8988T (cell line): ENCODE data around the gene B3GLCT.

Experiments
- DNase-seq: peaks from one replicate; pipeline ENCODE4 v3.0.0; 2011

B3GLCT gene

GRCh38 chr13:31356991-31357390 lies 157.2 kb downstream of the B3GLCT start:
- DNase-seq, result no peak

DNA sequence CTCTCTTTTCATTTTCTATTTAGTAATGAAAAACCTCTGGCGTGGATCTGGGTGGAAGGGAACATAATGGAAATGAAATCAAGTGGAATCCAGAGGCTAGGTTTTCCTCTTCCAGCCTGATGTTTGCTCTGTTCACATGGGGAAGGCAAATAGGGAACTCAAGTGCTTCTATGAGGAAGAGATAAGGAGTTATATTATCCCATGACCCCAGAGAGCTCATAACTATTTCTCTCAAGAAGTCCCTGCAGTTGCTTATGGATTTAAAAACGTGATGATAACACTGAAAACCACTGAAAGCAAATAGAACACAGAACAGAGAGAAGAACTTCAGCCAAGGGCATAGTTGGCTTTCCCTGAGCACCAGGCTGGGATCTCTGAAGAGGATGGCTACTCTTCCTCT lies 157.8 kb downstream of the B3GLCT start:
- no peak for DNase-seq

DNA sequence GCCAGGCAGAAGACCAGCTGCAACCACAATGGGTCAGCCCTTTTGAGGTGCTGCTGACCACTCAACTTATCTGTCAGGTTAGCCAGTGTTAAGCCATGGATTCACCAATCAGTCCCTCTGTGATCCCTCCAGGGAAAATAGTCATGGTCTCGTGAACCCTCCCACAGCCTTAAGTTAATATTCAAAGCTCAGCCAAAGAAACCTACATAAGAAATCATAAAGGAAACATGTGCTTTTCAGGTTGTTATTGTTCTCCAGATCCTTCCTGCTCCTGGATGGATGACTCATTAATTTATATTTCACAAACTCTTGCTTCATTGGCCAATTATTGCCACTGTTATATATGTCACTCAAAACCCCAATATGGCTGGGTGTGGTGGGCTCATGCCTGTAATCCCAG lies 161.9 kb downstream of the B3GLCT start:
- DNase-seq, result no peak

GRCh38 chr13:31365630-31366029 lies 165.9 kb downstream of the B3GLCT start:
- DNase-seq, result no peak

DNA sequence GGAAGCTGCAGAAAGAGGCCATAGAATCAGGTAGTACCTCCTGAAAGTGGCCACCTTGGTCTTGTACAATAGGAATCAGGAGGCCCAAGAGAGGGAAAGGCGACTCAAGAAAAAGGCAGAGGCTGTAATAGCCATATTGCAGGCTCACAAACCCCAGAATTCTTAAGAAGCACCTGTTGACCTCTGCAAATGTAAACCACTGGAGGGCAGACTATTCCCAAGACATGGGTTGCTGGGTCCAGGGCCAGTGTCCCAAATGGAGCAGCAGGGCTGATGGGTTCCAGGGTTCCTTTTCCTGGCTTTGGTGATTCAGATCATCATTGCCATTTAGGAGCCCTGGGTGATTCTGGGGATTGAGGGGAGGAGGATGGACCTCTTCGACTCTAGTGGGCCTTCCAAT lies 167.6 kb downstream of the B3GLCT start:
- DNase-seq, result no peak

- DNase-seq, result no peak
Observed at GRCh38 chr13:31369213-31369612, 169.4 kb downstream of the B3GLCT start.

DNA sequence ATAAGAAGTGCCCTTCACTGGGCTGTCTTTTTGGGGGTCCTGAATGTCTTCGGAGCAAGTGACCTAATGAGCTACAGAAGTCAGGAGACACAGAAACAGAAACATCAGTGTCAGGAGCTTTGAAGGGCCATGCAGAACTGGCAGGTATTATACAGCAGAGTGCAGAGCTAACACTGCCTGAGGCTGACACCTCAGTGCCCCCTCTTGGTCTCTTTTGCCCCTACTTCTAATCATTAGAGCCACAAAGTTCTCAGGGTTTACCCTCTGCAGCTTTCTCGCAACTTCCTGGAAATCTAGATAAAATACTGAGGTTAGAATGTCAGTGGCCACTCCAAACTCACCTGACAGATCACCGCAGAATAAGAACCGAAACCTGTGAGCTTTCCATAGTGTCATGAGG lies 172.7 kb downstream of the B3GLCT start:
- no peak for DNase-seq

DNA sequence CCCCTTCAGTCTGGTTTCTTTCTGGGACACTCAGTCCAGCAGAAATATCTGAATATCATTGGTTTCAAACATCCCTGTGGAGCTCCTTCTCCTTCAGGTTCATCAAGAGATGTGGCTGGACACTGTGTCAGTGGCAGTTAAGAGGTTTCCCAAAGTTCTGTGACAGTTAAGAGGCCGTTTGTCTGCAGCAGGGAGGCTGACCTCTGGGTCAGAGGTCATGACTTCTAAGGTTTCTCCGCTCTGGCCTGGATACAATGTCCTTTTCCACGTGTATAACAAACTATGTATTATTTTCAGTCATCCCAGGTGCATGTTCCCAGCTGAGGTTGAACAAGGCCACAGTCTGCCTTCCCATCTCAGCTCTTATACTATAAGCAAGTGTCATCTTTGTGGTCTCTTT lies 174.9 kb downstream of the B3GLCT start:
- no peak for DNase-seq

DNA sequence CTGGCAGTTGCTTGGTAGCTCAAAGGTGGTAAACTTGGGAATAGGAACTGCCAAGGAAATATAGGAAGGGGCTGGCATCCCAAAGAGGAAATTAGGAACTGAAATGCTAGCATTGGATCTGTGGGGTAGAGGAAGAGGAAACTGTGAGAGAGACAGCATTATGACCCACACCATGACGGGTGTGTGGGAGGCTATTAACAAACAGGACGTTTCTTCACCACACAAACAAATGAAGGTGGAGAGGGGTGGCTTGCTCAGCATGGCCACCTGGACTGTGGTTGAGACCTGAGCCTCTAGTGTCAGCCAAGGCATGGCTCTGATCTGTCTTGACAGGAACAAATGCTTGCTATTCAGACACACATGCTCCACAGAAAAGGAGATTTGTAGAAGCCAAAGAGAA lies 178.2 kb downstream of the B3GLCT start:
- DNase-seq, result no peak

GRCh38 chr13:31380715-31381114 lies 180.9 kb downstream of the B3GLCT start:
- DNase-seq, result no peak
